HG02642 (cell line): Measurements from ENCODE around the gene NOM1.
"Not testable (repeated sequence)": the region's sequence is repeated elsewhere in the genome, so short reads cannot be mapped to it uniquely, and the experiment has no call there.

Experiments used
- ATAC-seq: cut with Tn5 transposase; IDR thresholded peaks from one replicate; pipeline ENCODE4 v1.9.1; 2021; ENCODE audit warnings: mild to moderate bottlenecking; ENCODE audit not compliant: unreplicated experiment, poor library complexity

Gene NOM1

GRCh38 chr7:156935250-156935649, 14.3 kb upstream of the NOM1 start:
- ATAC-seq: no peak

GRCh38 chr7:156936766-156937165, 12.7 kb upstream of the NOM1 start:
- ATAC-seq: not testable (repeated sequence)

GRCh38 chr7:156940421-156941122, 8.9 kb upstream of the NOM1 start:
- no peak for ATAC-seq

GRCh38 chr7:156941393-156942182, 7.9 kb upstream of the NOM1 start:
- ATAC-seq: no peak

GRCh38 chr7:156942708-156943090, 6.8 kb upstream of the NOM1 start:
- no peak for ATAC-seq

- no peak for ATAC-seq
These were observed 6.1 kb upstream of the NOM1 start for GRCh38 chr7:156943091-156944041.

- no peak for ATAC-seq
These were observed 4.6 kb upstream of the NOM1 start for GRCh38 chr7:156944876-156945275.

GRCh38 chr7:156947120-156947843, 2.2 kb upstream of the NOM1 start:
- no peak for ATAC-seq

- no peak for ATAC-seq
These were observed 1.2 kb upstream of the NOM1 start for GRCh38 chr7:156948361-156948760.

GRCh38 chr7:156950381-156950858, 908 bp downstream of the NOM1 start:
- no peak for ATAC-seq

GRCh38 chr7:156953215-156953614, 3.7 kb downstream of the NOM1 start:
- ATAC-seq: not testable (repeated sequence)

GRCh38 chr7:156954941-156955340, 5.4 kb downstream of the NOM1 start:
- ATAC-seq: no peak

GRCh38 chr7:156956727-156957126, 7.2 kb downstream of the NOM1 start:
- no peak for ATAC-seq

- ATAC-seq: no peak
These were observed 12.6 kb downstream of the NOM1 start for GRCh38 chr7:156962145-156962544.

GRCh38 chr7:156962897-156963296, 13.4 kb downstream of the NOM1 start:
- ATAC-seq: no peak

GRCh38 chr7:156963472-156963871, 14.0 kb downstream of the NOM1 start:
- ATAC-seq: no peak

GRCh38 chr7:156964971-156965370, 15.5 kb downstream of the NOM1 start:
- ATAC-seq: no peak

GRCh38 chr7:156966387-156966786, 16.9 kb downstream of the NOM1 start:
- ATAC-seq: no peak

GRCh38 chr7:156968183-156968582, 18.7 kb downstream of the NOM1 start:
- no peak for ATAC-seq

GRCh38 chr7:156969972-156970420, 20.5 kb downstream of the NOM1 start:
- ATAC-seq: no peak
